ENCODE data around the gene VAT1L. TPM values are rescaled to one million over a fixed set of nuclear protein-coding genes. Genes with fewer than 3 reads are reported as not detected.

Gene VAT1L
- polyA plus RNA-seq, 3 donors from 2014 or later, result not detected

- Mint-ChIP-seq H3K36me3 (no peaks in the 10 kb centered on the region), H3K27ac (no peak overlapping the region)
Observed at GRCh38 chr16:77789085-77790008, 983 bp downstream of the VAT1L start.

GRCh38 chr16:77790009-77790372, 1.6 kb downstream of the VAT1L start:
- Mint-ChIP-seq H3K36me3 (no peaks in the 10 kb centered on the region), H3K4me3 (no peak overlapping the region)

More at GRCh38 chr16:77789085-77790008, 983 bp downstream of the VAT1L start:
- Mint-ChIP-seq H3K4me3 (no peak overlapping the region), H3K27me3 (ENCODE audit: low read depth in 3 of 3) (peaks cover 9 to 30% (median 12%) of the 10 kb centered on the region in 3 donors), H3K9me3 (no peaks in the 10 kb centered on the region), H3K4me1 (peaks cover 0 to 8% of the 10 kb centered on the region in 2 donors)
- no peak for DNase-seq

GRCh38 chr16:77790912-77791311, 2.5 kb downstream of the VAT1L start:
- Mint-ChIP-seq H3K27ac (no peak overlapping the region), H3K4me1 (peaks cover 0 to 8% of the 10 kb centered on the region in 2 donors), H3K27me3 (ENCODE audit: low read depth in 3 of 3) (peaks cover 9 to 27% (median 12%) of the 10 kb centered on the region in 3 donors), H3K4me3 (no peak overlapping the region), H3K36me3 (no peaks in the 10 kb centered on the region), H3K9me3 (no peaks in the 10 kb centered on the region)
- no peak for DNase-seq

More at GRCh38 chr16:77790009-77790372, 1.6 kb downstream of the VAT1L start:
- H3K27ac Mint-ChIP-seq, result no peak overlapping the region
- no peak for DNase-seq
- H3K27me3 Mint-ChIP-seq (ENCODE audit: low read depth in 3 of 3), result peaks cover 9 to 30% (median 12%) of the 10 kb centered on the region in 3 donors
- peaks cover 0 to 8% of the 10 kb centered on the region in 2 donors for H3K4me1 Mint-ChIP-seq
- H3K9me3 Mint-ChIP-seq, result no peaks in the 10 kb centered on the region

- no peaks in the 10 kb centered on the region for H3K36me3 Mint-ChIP-seq
- no peak overlapping the region for H3K4me3 Mint-ChIP-seq
- DNase-seq, result no peak
- no peaks in the 10 kb centered on the region for H3K4me1 Mint-ChIP-seq
- H3K27ac Mint-ChIP-seq, result no peak overlapping the region
- no peaks in the 10 kb centered on the region for H3K9me3 Mint-ChIP-seq
- H3K27me3 Mint-ChIP-seq (ENCODE audit: low read depth in 3 of 3), result peaks cover under 1 to 17% (median 8%) of the 10 kb centered on the region in 3 donors
Observed at GRCh38 chr16:77793417-77793816, 5.1 kb downstream of the VAT1L start.

GRCh38 chr16:77794586-77794985, 6.2 kb downstream of the VAT1L start:
- no peaks in the 10 kb centered on the region for H3K36me3 Mint-ChIP-seq
- H3K4me1 Mint-ChIP-seq, result no peaks in the 10 kb centered on the region
- no peak overlapping the region for H3K4me3 Mint-ChIP-seq
- no peaks in the 10 kb centered on the region for H3K9me3 Mint-ChIP-seq
- H3K27ac Mint-ChIP-seq, result no peak overlapping the region
- DNase-seq, result no peak
- peaks cover 0 to 14% (median 9%) of the 10 kb centered on the region in 3 donors for H3K27me3 Mint-ChIP-seq (ENCODE audit: low read depth in 3 of 3)

- Mint-ChIP-seq H3K27me3 (ENCODE audit: low read depth in 3 of 3) (peaks cover 1 to 11% (median 7%) of the 10 kb centered on the region in 3 donors), H3K4me3 (no peak overlapping the region), H3K9me3 (peaks cover 0 to 2% (median 0%) of the 10 kb centered on the region in 6 donors), H3K36me3 (no peaks in the 10 kb centered on the region), H3K4me1 (no peaks in the 10 kb centered on the region), H3K27ac (no peak overlapping the region)
- no peak for DNase-seq
Observed at GRCh38 chr16:77801817-77802216, 13.5 kb downstream of the VAT1L start.

- Mint-ChIP-seq H3K9me3 (peaks cover 0 to 2% (median 0%) of the 10 kb centered on the region in 6 donors), H3K27ac (no peak overlapping the region), H3K4me3 (no peak overlapping the region), H3K36me3 (no peaks in the 10 kb centered on the region), H3K4me1 (no peaks in the 10 kb centered on the region), H3K27me3 (ENCODE audit: low read depth in 3 of 3) (peaks cover 1 to 7% (median 2%) of the 10 kb centered on the region in 3 donors)
- no peak for DNase-seq
Observed at GRCh38 chr16:77805398-77805797, 17.0 kb downstream of the VAT1L start.

GRCh38 chr16:77807021-77807420, 18.7 kb downstream of the VAT1L start:
- H3K4me3 Mint-ChIP-seq, result no peak overlapping the region
- H3K27me3 Mint-ChIP-seq (ENCODE audit: low read depth in 3 of 3), result peaks cover 1 to 8% (median 2%) of the 10 kb centered on the region in 3 donors
- no peaks in the 10 kb centered on the region for H3K4me1 Mint-ChIP-seq
- H3K27ac Mint-ChIP-seq, result no peak overlapping the region
- peaks cover 0 to 2% (median 0%) of the 10 kb centered on the region in 6 donors for H3K9me3 Mint-ChIP-seq
- no peaks in the 10 kb centered on the region for H3K36me3 Mint-ChIP-seq
- DNase-seq, result no peak

GRCh38 chr16:77812856-77813500, 24.6 kb downstream of the VAT1L start:
- Mint-ChIP-seq H3K27ac (no peak overlapping the region), H3K4me1 (no peaks in the 10 kb centered on the region), H3K27me3 (ENCODE audit: low read depth in 3 of 3) (peaks cover 0 to 2% (median 2%) of the 10 kb centered on the region in 3 donors), H3K4me3 (no peak overlapping the region), H3K36me3 (no peaks in the 10 kb centered on the region), H3K9me3 (no peaks in the 10 kb centered on the region)
- no peak for DNase-seq

- H3K9me3 Mint-ChIP-seq, result no peaks in the 10 kb centered on the region
- H3K27ac Mint-ChIP-seq, result no peak overlapping the region
Observed at GRCh38 chr16:77816293-77816692, 27.9 kb downstream of the VAT1L start.

GRCh38 chr16:77820340-77820739, 32.0 kb downstream of the VAT1L start:
- Mint-ChIP-seq H3K36me3 (no peaks in the 10 kb centered on the region), H3K4me3 (no peak overlapping the region), H3K9me3 (no peaks in the 10 kb centered on the region)

More at GRCh38 chr16:77816293-77816692, 27.9 kb downstream of the VAT1L start:
- H3K4me3 Mint-ChIP-seq, result no peak overlapping the region
- no peak for DNase-seq
- no peaks in the 10 kb centered on the region for H3K4me1 Mint-ChIP-seq
- peaks cover 0 to 6% (median 2%) of the 10 kb centered on the region in 3 donors for H3K27me3 Mint-ChIP-seq (ENCODE audit: low read depth in 3 of 3)
- H3K36me3 Mint-ChIP-seq, result no peaks in the 10 kb centered on the region

GRCh38 chr16:77822661-77823060, 34.3 kb downstream of the VAT1L start:
- Mint-ChIP-seq H3K27ac (no peak overlapping the region), H3K9me3 (no peaks in the 10 kb centered on the region), H3K36me3 (no peaks in the 10 kb centered on the region), H3K27me3 (ENCODE audit: low read depth in 3 of 3) (peaks cover 0 to 8% (median 6%) of the 10 kb centered on the region in 3 donors), H3K4me3 (no peak overlapping the region), H3K4me1 (no peaks in the 10 kb centered on the region)
- DNase-seq, result no peak

More at GRCh38 chr16:77820340-77820739, 32.0 kb downstream of the VAT1L start:
- Mint-ChIP-seq H3K27me3 (ENCODE audit: low read depth in 3 of 3) (peaks cover 0 to 8% (median 6%) of the 10 kb centered on the region in 3 donors), H3K27ac (no peak overlapping the region), H3K4me1 (no peaks in the 10 kb centered on the region)
- DNase-seq, result no peak

- Mint-ChIP-seq H3K4me3 (no peak overlapping the region), H3K4me1 (no peaks in the 10 kb centered on the region), H3K9me3 (no peaks in the 10 kb centered on the region), H3K36me3 (no peaks in the 10 kb centered on the region), H3K27me3 (ENCODE audit: low read depth in 3 of 3) (peaks cover 0 to 8% (median 6%) of the 10 kb centered on the region in 3 donors), H3K27ac (no peak overlapping the region)
- no peak for DNase-seq
Observed at GRCh38 chr16:77823067-77823466, 34.7 kb downstream of the VAT1L start.

- no peak for DNase-seq
- Mint-ChIP-seq H3K27me3 (ENCODE audit: low read depth in 3 of 3) (peaks cover 0 to 6% (median 3%) of the 10 kb centered on the region in 3 donors), H3K9me3 (no peaks in the 10 kb centered on the region), H3K4me1 (no peaks in the 10 kb centered on the region), H3K27ac (no peak overlapping the region), H3K4me3 (no peak overlapping the region), H3K36me3 (no peaks in the 10 kb centered on the region)
Observed at GRCh38 chr16:77825196-77825595, 36.8 kb downstream of the VAT1L start.
